SIG-M5 treated with dmso at 0.1 percent for 504 hours (cell line): ENCODE measurements around the gene MMP24.
A peak's percentile ranks its signal among the peaks of the same experiment; 100 is the strongest.
"Not testable (repeated sequence)": the region's sequence is repeated elsewhere in the genome, so short reads cannot be mapped to it uniquely, and the experiment has no call there.

Experiments used
- DNase-seq: peaks from one replicate; lab custom pipeline; 2025; ENCODE audit not compliant: unreplicated experiment; lab: John Stamatoyannopoulos, UW

Gene MMP24

DNA sequence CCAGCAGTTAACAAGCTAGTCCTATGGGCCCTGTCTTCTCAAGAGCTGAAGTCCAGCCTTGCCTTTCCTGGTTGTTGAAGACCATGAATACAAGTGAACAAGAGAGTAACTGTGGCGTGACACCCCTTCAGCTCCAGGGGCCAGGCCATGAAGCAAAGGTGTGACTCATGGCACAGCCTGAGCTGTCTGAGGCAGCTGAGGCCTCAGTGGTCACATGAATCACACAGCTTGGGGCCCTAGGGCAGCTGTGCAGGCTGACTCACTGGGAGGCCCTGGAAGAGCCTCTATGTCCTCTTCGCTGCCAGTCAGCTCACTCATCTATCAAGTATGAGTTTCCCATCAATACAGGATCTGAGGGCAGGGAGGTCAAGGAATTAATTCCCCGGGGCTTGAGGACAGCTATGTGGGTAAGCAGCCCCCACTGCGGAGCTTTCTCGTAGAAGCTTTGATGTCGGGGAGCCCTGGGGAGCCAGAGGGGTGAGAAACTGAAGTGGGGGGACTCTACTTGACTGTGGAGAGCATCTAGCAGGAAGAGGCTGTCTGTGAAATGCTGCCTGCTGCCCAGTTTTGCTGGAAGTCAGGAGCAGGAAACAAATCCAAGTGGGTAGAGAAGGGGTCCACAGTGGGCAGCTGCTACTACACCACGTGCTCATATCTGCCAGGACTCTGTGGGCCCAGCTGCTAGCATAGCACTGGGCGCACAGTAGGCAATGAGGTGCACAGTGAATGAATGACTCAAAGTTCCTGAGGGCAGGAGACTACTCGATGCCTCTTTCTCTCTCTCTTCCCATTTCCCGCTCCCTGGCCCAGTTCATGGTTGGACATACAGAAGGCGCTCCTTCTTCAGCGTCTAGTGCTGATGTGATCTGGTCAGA is 79.4 kb downstream of the MMP24 start:
- peak; percentile 90 for DNase-seq

DNA sequence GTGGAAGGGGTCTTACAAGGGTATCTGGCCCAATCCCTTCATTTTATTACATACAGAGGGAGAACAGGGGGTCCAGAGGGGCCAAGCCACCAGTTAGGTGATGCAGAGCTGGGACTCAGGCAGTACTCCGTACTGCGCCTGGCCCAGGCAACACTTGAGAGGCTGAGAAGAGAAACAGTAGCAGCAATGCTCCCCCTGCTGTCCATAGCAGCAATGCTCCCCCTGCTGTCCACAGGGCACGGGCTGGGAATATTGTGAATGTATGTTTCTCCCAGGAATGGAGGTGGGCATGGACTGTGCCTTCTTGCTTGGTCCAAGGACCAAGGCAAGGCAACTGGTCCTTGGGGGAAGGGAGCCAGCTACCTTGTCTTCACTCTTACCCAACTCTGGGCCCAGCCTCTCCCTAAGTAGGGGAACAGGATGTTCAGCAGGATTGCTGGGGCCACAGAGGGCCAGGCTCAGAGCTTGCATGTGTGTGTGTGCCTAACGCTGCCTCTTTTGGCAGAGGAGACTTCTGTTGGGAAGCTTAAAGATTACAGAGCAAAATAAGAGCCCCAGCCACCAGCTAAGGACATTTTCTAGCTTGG is 80.5 kb downstream of the MMP24 start:
- peak; percentile 58 for DNase-seq

DNA sequence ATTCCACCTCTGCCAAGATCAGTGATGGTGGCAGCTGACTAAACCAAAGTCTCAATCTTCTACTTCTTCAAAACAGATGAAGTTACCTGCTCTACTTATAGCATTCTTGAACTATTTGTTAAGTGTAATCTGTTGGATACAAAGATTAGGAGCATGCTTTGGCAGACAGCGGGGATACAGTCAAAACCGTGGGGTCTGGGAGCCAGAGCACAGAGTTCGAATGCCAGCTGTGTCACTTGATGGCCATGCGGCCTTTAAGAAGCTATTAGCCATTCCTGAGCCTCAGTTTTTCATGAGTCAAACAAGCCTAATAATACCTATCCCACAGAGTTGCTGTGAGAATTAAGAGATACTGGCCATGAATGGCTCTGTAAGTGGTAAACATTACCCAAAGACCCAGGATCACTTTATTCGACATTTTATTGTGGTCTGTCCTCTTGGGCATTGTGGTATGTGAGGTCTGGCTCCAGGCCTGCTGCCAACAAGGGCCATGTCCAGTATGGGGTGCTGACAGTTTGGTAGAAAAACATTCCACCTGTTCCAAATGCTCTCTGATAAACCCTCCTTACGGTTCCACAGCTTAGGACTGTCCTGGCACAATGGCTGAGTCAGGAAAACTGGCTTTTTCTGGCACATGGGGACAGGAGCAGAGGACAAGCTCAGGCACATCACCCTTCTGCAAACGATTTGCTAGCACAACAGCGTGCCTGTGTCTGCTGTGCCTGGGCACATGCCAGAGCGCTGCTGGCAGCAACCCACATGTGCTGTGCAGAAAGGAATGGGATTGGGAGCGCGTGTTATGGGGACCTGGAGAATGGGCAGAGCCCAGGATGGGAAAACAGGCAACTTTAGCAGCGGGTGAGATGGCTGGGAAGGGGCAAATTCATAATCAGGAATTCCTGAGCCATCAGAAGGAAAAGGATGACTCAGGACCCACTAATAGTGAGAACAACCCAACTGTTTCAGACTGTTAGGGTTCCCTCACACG is 81.5 kb downstream of the MMP24 start:
- no peak for DNase-seq

GRCh38 chr20:35311409-35311808 is 84.9 kb downstream of the MMP24 start:
- DNase-seq: no peak

GRCh38 chr20:35311822-35312221 is 85.3 kb downstream of the MMP24 start:
- no peak for DNase-seq

DNA sequence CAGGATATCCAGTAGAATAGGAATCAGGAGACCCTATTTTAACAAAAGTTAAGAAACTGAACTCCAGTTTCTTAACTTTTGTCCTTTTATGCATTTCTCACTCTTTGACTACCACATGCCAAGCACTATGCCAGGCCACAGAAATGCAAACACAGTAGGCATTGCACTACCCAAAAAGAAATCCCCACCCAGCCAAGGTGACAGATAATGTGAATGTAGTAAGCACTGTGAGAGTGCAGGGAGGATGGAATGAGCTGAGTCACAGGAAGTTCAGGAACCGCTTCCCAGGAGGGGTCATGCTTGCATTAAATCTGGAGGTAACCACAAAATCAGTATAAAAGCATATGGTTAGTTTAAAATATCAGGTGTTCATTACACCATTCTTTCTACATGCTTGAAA is 85.8 kb downstream of the MMP24 start:
- DNase-seq: no peak

- no peak for DNase-seq
Measured at GRCh38 chr20:35314816-35315631, 88.5 kb downstream of the MMP24 start.

DNA sequence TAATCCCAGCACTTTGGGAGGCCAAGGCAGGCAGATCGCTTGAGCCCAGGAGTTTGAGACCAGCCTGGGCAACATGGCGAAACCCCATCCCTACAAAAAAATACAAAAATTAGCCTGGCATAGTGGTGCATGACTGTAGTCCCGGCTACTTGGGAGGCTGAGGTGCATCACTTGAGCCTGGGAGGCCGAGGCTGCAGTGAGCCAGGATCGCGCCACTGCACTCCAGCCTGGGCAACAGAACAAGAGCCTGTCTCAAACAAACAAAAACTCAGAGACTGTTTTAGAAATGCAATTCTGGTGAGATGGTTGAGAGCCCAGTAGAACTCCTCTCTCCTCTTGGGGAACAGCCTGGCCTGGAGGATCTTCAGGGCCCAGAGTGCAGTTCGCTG is 89.1 kb downstream of the MMP24 start:
- not testable (repeated sequence) for DNase-seq

GRCh38 chr20:35316086-35316485 is 89.6 kb downstream of the MMP24 start:
- no peak for DNase-seq

- no peak for DNase-seq
Measured at GRCh38 chr20:35317416-35318210, 91.1 kb downstream of the MMP24 start.

GRCh38 chr20:35318502-35319157 is 92.1 kb downstream of the MMP24 start:
- DNase-seq: peak; percentile 29

GRCh38 chr20:35319192-35319870 is 92.8 kb downstream of the MMP24 start:
- DNase-seq: no peak

GRCh38 chr20:35319871-35320197 is 93.3 kb downstream of the MMP24 start:
- no peak for DNase-seq

DNA sequence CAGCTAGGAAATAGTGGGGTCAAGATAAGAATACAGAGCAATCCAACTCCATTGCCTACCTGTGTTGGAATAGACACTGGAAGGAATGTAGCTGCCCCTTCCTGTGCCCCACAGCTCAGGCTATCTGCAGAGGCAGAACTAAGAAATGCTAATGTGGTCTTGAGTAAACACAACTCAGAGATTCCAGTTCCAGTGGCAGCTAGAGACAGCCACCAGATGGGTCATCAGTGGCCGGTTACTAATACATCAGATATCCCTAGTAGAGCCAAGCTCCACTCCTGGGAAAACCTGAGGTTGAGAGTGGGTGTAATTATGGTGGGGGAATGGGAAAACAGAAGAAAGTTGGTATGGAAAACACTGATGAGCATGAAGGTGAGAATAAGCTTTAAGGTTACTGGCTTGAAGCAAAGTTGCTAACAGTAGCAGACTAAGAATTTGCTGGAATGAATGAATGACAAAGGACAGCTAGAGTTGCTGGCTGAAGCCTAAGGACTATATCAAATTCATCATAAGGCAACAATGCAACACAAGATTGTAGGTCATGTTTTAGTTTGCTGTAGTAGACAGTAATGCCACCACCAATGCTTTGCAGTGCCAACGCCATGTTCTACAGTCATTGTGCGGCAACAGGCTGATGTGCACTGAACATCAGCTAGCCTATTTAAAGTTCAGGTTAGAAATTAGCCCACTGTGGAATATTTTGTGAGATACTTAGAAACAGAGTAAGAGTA is 94.1 kb downstream of the MMP24 start:
- no peak for DNase-seq

- DNase-seq: no peak
Measured at GRCh38 chr20:35325401-35325800, 98.9 kb downstream of the MMP24 start.

- DNase-seq: peak; percentile 72
Measured at GRCh38 chr20:35326021-35326739, 99.7 kb downstream of the MMP24 start.
